ENCODE results near the gene CLEC3B.
"Not testable (repeated sequence)": the region's sequence is repeated elsewhere in the genome, so short reads cannot be mapped to it uniquely, and the experiment has no call there.

CLEC3B gene

GRCh38 chr3:45034612-45035252 lies 8.6 kb downstream of the CLEC3B start:
- no peak for DNase-seq (ENCODE audit: low read depth in 1 of 2, low spot score in 1 of 2)

- no peak for DNase-seq (ENCODE audit: low read depth in 1 of 2, low spot score in 1 of 2)
Measured at GRCh38 chr3:45035441-45036301, 9.6 kb downstream of the CLEC3B start.

- DNase-seq (ENCODE audit: low read depth in 1 of 2, low spot score in 1 of 2): peak; percentile 76 to 77
Measured at GRCh38 chr3:45037720-45038455, 11.8 kb downstream of the CLEC3B start.

- no peak for DNase-seq (ENCODE audit: low read depth in 1 of 2, low spot score in 1 of 2)
Measured at GRCh38 chr3:45041666-45042065, 15.6 kb downstream of the CLEC3B start.

GRCh38 chr3:45042162-45042561 lies 16.1 kb downstream of the CLEC3B start:
- DNase-seq (ENCODE audit: low read depth in 1 of 2, low spot score in 1 of 2): no peak

GRCh38 chr3:45043728-45044299 lies 17.7 kb downstream of the CLEC3B start:
- DNase-seq (ENCODE audit: low read depth in 1 of 2, low spot score in 1 of 2): no peak

- no peak for DNase-seq (ENCODE audit: low read depth in 1 of 2, low spot score in 1 of 2)
Measured at GRCh38 chr3:45048244-45048643, 22.1 kb downstream of the CLEC3B start.

- DNase-seq (ENCODE audit: low read depth in 1 of 2, low spot score in 1 of 2): no peak
Measured at GRCh38 chr3:45049807-45050206, 23.7 kb downstream of the CLEC3B start.

GRCh38 chr3:45051685-45052084 lies 25.6 kb downstream of the CLEC3B start:
- no peak for DNase-seq (ENCODE audit: low read depth in 1 of 2, low spot score in 1 of 2)

GRCh38 chr3:45053805-45054195 lies 27.7 kb downstream of the CLEC3B start:
- DNase-seq (ENCODE audit: low read depth in 1 of 2, low spot score in 1 of 2): not testable (repeated sequence)

GRCh38 chr3:45054196-45054857 lies 28.2 kb downstream of the CLEC3B start:
- DNase-seq (ENCODE audit: low read depth in 1 of 2, low spot score in 1 of 2): no peak

GRCh38 chr3:45055032-45055410 lies 28.9 kb downstream of the CLEC3B start:
- no peak for DNase-seq (ENCODE audit: low read depth in 1 of 2, low spot score in 1 of 2)

GRCh38 chr3:45055411-45056143 lies 29.5 kb downstream of the CLEC3B start:
- no peak for DNase-seq (ENCODE audit: low read depth in 1 of 2, low spot score in 1 of 2)

- no peak for DNase-seq (ENCODE audit: low read depth in 1 of 2, low spot score in 1 of 2)
Measured at GRCh38 chr3:45056608-45057301, 30.7 kb downstream of the CLEC3B start.

GRCh38 chr3:45057557-45057956 lies 31.5 kb downstream of the CLEC3B start:
- no peak for DNase-seq (ENCODE audit: low read depth in 1 of 2, low spot score in 1 of 2)

GRCh38 chr3:45059132-45059531 lies 33.0 kb downstream of the CLEC3B start:
- no peak for DNase-seq (ENCODE audit: low read depth in 1 of 2, low spot score in 1 of 2)

GRCh38 chr3:45060165-45060892 lies 34.2 kb downstream of the CLEC3B start:
- DNase-seq (ENCODE audit: low read depth in 1 of 2, low spot score in 1 of 2): no peak

GRCh38 chr3:45062697-45063070 lies 36.6 kb downstream of the CLEC3B start:
- no peak for DNase-seq (ENCODE audit: low read depth in 1 of 2, low spot score in 1 of 2)
